Measurements from ENCODE around the gene FOXB2. TPM values are rescaled to one million over a fixed set of nuclear protein-coding genes. Genes with fewer than 3 reads are reported as not detected.
A peak's percentile ranks its signal among the peaks of the same experiment; 100 is the strongest.

Gene FOXB2
- total and polyA plus RNA-seq, 12 donors, result not detected

DNA sequence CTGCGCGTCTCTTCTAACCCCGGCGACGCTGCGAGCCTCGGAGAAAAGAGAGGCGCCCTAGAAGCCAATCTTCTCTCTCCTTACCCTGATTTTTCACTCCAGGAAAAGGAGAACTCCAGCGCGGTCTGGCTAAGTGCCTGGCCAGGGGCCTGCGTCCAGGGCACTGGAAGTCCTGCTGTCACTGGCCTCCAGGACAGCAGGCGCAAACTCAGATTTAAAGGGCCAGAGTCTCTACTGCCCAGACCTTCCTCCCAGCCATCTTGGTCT is 553 bp upstream of the FOXB2 start:
- DNase-seq (no peak), ATAC-seq (peak in 2 of 8 donors; percentile 28 to 41)
- peaks cover 80 to 100% (median 99%) of the 10 kb centered on the region in 7 donors for H3K27me3 ChIP-seq
- H3K36me3 ChIP-seq, result no peaks in the 10 kb centered on the region
- WGBS, 2 donors, result 0 to 2% methylated on average over 12 of the region's 12 CpGs
- H3K4me1 ChIP-seq, result peaks cover 4 to 72% (median 44%) of the 10 kb centered on the region in 9 donors
- H3K27ac ChIP-seq, result no peak overlapping the region
- H3K9me3 ChIP-seq, result no peaks in the 10 kb centered on the region
- intact Hi-C loops (cut with DNase I), result no loop called here
- peak overlapping the region in 6 of 10 donors; percentile 8 to 22 (median 14) for H3K4me3 ChIP-seq
- TF ChIP-seq, protein P1, sequence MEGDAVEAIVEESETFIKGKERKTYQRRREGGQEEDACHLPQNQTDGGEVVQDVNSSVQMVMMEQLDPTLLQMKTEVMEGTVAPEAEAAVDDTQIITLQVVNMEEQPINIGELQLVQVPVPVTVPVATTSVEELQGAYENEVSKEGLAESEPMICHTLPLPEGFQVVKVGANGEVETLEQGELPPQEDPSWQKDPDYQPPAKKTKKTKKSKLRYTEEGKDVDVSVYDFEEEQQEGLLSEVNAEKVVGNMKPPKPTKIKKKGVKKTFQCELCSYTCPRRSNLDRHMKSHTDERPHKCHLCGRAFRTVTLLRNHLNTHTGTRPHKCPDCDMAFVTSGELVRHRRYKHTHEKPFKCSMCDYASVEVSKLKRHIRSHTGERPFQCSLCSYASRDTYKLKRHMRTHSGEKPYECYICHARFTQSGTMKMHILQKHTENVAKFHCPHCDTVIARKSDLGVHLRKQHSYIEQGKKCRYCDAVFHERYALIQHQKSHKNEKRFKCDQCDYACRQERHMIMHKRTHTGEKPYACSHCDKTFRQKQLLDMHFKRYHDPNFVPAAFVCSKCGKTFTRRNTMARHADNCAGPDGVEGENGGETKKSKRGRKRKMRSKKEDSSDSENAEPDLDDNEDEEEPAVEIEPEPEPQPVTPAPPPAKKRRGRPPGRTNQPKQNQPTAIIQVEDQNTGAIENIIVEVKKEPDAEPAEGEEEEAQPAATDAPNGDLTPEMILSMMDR (IDR thresholded peaks at IDR 0.05), result no peak

GRCh38 chr9:77019926-77020412 is 514 bp downstream of the FOXB2 start:
- DNase-seq (no peak), ATAC-seq (no peak)
- 1 to 3% methylated on average over 26 to 58 of the region's 58 CpGs for WGBS, 2 donors
- intact Hi-C loops (cut with DNase I), result no loop called here
- Histone ChIP-seq H3K36me3 (no peaks in the 10 kb centered on the region), H3K9me3 (no peaks in the 10 kb centered on the region), H3K27ac (no peak overlapping the region), H3K4me1 (peaks cover 4 to 69% (median 41%) of the 10 kb centered on the region in 9 donors), H3K27me3 (peaks cover 70 to 100% (median 99%) of the 10 kb centered on the region in 7 donors), H3K4me3 (peak overlapping the region in 1 of 10 donors; percentile 33)
- TF ChIP-seq, protein P1 (IDR thresholded peaks at IDR 0.05), result no peak

DNA sequence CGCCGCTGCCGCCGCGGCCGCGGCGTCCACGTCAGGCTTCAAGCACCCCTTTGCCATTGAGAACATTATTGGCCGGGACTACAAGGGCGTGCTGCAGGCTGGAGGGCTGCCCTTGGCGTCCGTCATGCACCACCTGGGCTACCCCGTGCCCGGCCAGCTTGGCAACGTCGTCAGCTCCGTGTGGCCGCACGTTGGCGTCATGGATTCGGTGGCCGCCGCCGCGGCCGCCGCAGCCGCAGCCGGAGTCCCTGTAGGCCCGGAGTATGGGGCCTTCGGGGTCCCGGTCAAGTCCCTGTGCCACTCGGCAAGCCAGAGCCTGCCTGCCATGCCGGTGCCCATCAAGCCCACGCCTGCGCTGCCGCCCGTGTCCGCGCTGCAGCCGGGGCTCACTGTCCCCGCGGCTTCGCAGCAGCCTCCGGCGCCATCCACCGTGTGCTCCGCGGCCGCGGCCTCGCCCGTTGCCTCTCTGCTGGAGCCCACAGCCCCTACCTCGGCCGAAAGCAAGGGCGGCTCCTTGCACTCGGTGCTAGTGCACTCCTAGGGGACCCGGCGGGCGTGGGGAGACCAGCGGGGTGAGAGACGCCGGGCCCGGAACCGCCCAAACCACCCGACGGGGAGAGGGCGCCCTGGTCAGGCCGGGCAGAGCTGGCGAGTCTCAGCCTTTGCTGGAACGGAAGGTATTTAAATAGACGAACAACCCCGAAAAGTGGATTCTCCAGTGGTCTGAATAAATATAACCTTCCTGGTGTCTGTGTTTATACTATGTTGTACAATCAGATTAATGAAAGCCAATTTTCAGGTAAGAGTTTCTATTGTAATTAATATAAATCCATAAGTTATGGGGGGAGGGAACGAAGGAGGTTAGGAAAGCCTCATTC is 1.2 kb downstream of the FOXB2 start:
- H3K9me3 ChIP-seq, result no peaks in the 10 kb centered on the region
- TF ChIP-seq, protein P1 (IDR thresholded peaks at IDR 0.05), result no peak
- DNase-seq, result no peak
- intact Hi-C loops (cut with DNase I), result no loop called here
- peaks cover 63 to 100% (median 97%) of the 10 kb centered on the region in 7 donors for H3K27me3 ChIP-seq
- H3K4me3 ChIP-seq, result peak overlapping the region in 6 of 10 donors; percentile 11 to 33 (median 22)
- WGBS, 2 donors, result 1 to 3% methylated on average over 75 of the region's 75 CpGs
- H3K4me1 ChIP-seq, result peaks cover 4 to 62% (median 39%) of the 10 kb centered on the region in 9 donors
- no peak overlapping the region for H3K27ac ChIP-seq
- H3K36me3 ChIP-seq, result no peaks in the 10 kb centered on the region
- ATAC-seq, result peak in 2 of 8 donors; percentile 19 to 27

GRCh38 chr9:77021291-77021894 is 1.9 kb downstream of the FOXB2 start:
- Histone ChIP-seq H3K27ac (no peak overlapping the region), H3K36me3 (no peaks in the 10 kb centered on the region), H3K4me3 (no peak overlapping the region), H3K4me1 (peaks cover 4 to 55% (median 34%) of the 10 kb centered on the region in 9 donors), H3K27me3 (peaks cover 55 to 100% (median 94%) of the 10 kb centered on the region in 7 donors), H3K9me3 (no peaks in the 10 kb centered on the region)
- DNase-seq (no peak), ATAC-seq (no peak)
- TF ChIP-seq, protein P1 (IDR thresholded peaks at IDR 0.05), result no peak
- intact Hi-C loops (cut with DNase I), result no loop called here
- 3% methylated on average over 22 of the region's 22 CpGs for WGBS, 2 donors
